Parathyroid adenoma (tissue), 2 donors: ENCODE measurements around the gene INMT.

Source experiments
- H2AFZ ChIP-seq: fragments of 300-600 bp; sonication (generic); one replicate; pipeline ENCODE4 v1.7.0; 2017; ENCODE audit warnings: antibody characterized with exemption, mild to moderate bottlenecking
- H3K27ac ChIP-seq: fragments of 300-600 bp; sonication (generic); one replicate; pipeline ENCODE4 v1.7.0; 2017
- H3K27me3 ChIP-seq: fragments of 300-600 bp; sonication (generic); one replicate; pipeline ENCODE4 v1.7.0; 2017; ENCODE audit warnings: low read length; ENCODE audit not compliant: control insufficient read depth, insufficient read depth
- H3K36me3 ChIP-seq: fragments of 300-600 bp; sonication (generic); one replicate; pipeline ENCODE4 v1.7.0; 2017; ENCODE audit warnings: low read length; ENCODE audit not compliant: control insufficient read depth, insufficient read depth
- H3K4me1 ChIP-seq: fragments of 300-600 bp; sonication (generic); one replicate; pipeline ENCODE4 v1.7.0; 2017; ENCODE audit warnings: control low read depth
- H3K4me2 ChIP-seq: fragments of 300-600 bp; sonication (generic); one replicate; pipeline ENCODE4 v1.7.0; 2017; ENCODE audit warnings: low read length
- H3K4me3 ChIP-seq: fragments of 300-600 bp; sonication (generic); one replicate; pipeline ENCODE4 v1.7.0; 2017; ENCODE audit warnings: low read depth, low read length
- H3K79me2 ChIP-seq: fragments of 300-600 bp; sonication (generic); one replicate; pipeline ENCODE4 v1.7.0; 2017; ENCODE audit warnings: control low read depth
- H3K9ac ChIP-seq: fragments of 300-600 bp; sonication (generic); one replicate; pipeline ENCODE4 v1.7.0; 2017; ENCODE audit warnings: mild to moderate bottlenecking
- H3K9me3 ChIP-seq: fragments of 300-600 bp; sonication (generic); one replicate; pipeline ENCODE4 v1.7.0; 2017; ENCODE audit warnings: low read length; ENCODE audit not compliant: control insufficient read depth
- CTCF ChIP-seq: fragments of 300-600 bp; sonication (generic); IDR thresholded peaks from one replicate; pipeline ENCODE4 v1.7.0; 2017; ENCODE audit warnings: antibody characterized with exemption, mild to moderate bottlenecking
- donor health status: primary hyperparathyroidism.

INMT gene

GRCh38 chr7:30709549-30709948, 42.4 kb upstream of the INMT start:
- Histone ChIP-seq H3K79me2 (no peaks in the 10 kb centered on the region), H3K36me3 (no peaks in the 10 kb centered on the region), H3K4me2 (no peak overlapping the region), H3K27me3 (no peaks in the 10 kb centered on the region), H3K27ac (no peak overlapping the region), H2AFZ (no peak overlapping the region), H3K4me1 (no peaks in the 10 kb centered on the region), H3K9ac (no peak overlapping the region), H3K4me3 (no peak overlapping the region), H3K9me3 (no peaks in the 10 kb centered on the region)
- no peak for TF ChIP-seq CTCF

GRCh38 chr7:30710669-30711068, 41.3 kb upstream of the INMT start:
- Histone ChIP-seq H3K79me2 (no peaks in the 10 kb centered on the region), H3K9ac (no peak overlapping the region), H3K27ac (no peak overlapping the region), H3K27me3 (no peaks in the 10 kb centered on the region), H3K4me3 (no peak overlapping the region), H3K4me1 (no peaks in the 10 kb centered on the region), H3K9me3 (no peaks in the 10 kb centered on the region), H3K4me2 (no peak overlapping the region), H2AFZ (no peak overlapping the region), H3K36me3 (no peaks in the 10 kb centered on the region)
- no peak for TF ChIP-seq CTCF

GRCh38 chr7:30713392-30713791, 38.5 kb upstream of the INMT start:
- Histone ChIP-seq H2AFZ (no peak overlapping the region), H3K9me3 (no peaks in the 10 kb centered on the region), H3K27ac (no peak overlapping the region), H3K27me3 (no peaks in the 10 kb centered on the region), H3K4me1 (no peaks in the 10 kb centered on the region), H3K79me2 (no peaks in the 10 kb centered on the region), H3K36me3 (no peaks in the 10 kb centered on the region), H3K9ac (no peak overlapping the region), H3K4me3 (no peak overlapping the region), H3K4me2 (no peak overlapping the region)
- TF ChIP-seq CTCF, result no peak

GRCh38 chr7:30714129-30714528, 37.8 kb upstream of the INMT start:
- H3K9me3 ChIP-seq, result no peaks in the 10 kb centered on the region
- H3K27ac ChIP-seq, result no peak overlapping the region

More at GRCh38 chr7:30714129-30714528, 37.8 kb upstream of the INMT start:
- no peaks in the 10 kb centered on the region for H3K4me1 ChIP-seq
- TF ChIP-seq CTCF, result no peak
- H3K9ac ChIP-seq, result no peak overlapping the region
- no peaks in the 10 kb centered on the region for H3K36me3 ChIP-seq
- no peak overlapping the region for H2AFZ ChIP-seq
- no peaks in the 10 kb centered on the region for H3K79me2 ChIP-seq
- H3K4me3 ChIP-seq, result no peak overlapping the region
- no peaks in the 10 kb centered on the region for H3K27me3 ChIP-seq
- H3K4me2 ChIP-seq, result no peak overlapping the region
